ENCODE data around the gene MAML2. TPM values are rescaled to one million over a fixed set of nuclear protein-coding genes. Genes with fewer than 3 reads are reported as not detected.

Gene MAML2
- total and polyA plus RNA-seq, 2 of the 13 experiments (the other 11 are each of a cell fraction or from before 2014, with no cell fraction given): 2.3 to 25.9 TPM

DNA sequence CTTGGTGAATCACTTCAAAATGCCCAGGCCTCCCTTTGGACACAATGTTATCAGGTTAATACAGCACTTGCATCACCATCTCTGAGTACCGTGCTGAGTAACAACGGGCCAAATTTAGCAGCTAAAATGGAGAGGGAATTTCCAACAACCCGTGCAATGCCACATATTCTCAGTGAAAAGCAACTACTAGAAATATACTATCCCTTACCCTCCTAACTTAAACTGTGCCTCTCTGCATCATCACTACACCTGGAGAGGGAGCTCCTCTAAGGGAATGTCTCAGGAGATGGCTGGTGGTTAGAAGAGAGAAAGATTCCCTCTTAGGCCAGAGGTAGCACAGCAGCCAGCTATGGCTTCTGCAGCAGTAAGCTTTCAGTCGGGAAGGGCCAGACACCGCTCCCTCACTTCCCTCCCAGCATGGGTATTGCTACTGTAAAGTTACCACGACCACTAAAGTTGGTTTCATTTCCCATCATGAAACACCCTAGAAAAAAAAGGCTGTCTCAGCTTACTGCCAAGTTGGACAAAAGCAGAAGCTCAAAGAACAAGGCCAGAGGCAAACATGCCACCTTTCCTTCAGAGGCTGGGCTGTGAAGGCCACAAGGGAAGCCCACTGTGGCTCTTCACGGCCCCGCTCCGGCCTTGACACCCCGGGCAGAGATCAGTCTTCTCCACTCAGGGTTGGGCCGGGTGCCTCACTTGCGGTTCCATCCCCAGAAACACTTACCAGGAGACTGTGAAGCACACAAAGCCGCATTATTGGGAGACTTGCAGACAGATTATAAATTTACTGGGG is 3.9 kb downstream of the MAML2 start (continued):
- no peak for TF ChIP-seq E2F5 (CRISPR knock-in tag; conservative IDR thresholded peaks at IDR 0.05)
- TF ChIP-seq HMGXB3 (CRISPR knock-in tag; IDR thresholded peaks at IDR 0.05; ENCODE audit: borderline replicate concordance): no peak
- no peak for TF ChIP-seq GZF1 (CRISPR knock-in tag; IDR thresholded peaks at IDR 0.05)
- TF ChIP-seq ZNF333 (CRISPR knock-in tag; IDR thresholded peaks at IDR 0.05; ENCODE audit: borderline replicate concordance): no peak
- TF ChIP-seq ZNF343 (CRISPR knock-in tag; IDR thresholded peaks at IDR 0.05): no peak
- no peak for TF ChIP-seq NFE2 (CRISPR knock-in tag; IDR thresholded peaks at IDR 0.05)
- TF ChIP-seq SMYD3 (CRISPR knock-in tag; IDR thresholded peaks at IDR 0.05): no peak
- no peak for TF ChIP-seq CREB3 (CRISPR knock-in tag; IDR thresholded peaks at IDR 0.05)
- no peak for TF ChIP-seq SSRP1 (CRISPR knock-in tag; IDR thresholded peaks at IDR 0.05)
- TF ChIP-seq POGK (CRISPR knock-in tag; conservative IDR thresholded peaks at IDR 0.05): no peak
- no peak for TF ChIP-seq ZNF282 (IDR thresholded peaks at IDR 0.05; ENCODE audit: partially characterized antibody)
- peak; percentile 39; the same call in 1 of the 2 replicates for TF ChIP-seq HOXA3 (CRISPR knock-in tag; IDR thresholded peaks at IDR 0.05)
- no peak for TF ChIP-seq CHD4 (IDR thresholded peaks at IDR 0.05; ENCODE audit: borderline replicate concordance, low read length)
- TF ChIP-seq ZNF891 (CRISPR knock-in tag; IDR thresholded peaks at IDR 0.05): no peak
- TF ChIP-seq ZNF24 (IDR thresholded peaks at IDR 0.05): no peak
- no peak for TF ChIP-seq MAX (IDR thresholded peaks at IDR 0.05)
- 0 out of 2 replicates have a peak, but pooled peaks have one; percentile 33 for TF ChIP-seq KLF6 (CRISPR knock-in tag; IDR thresholded peaks at IDR 0.05)
- no peak for TF ChIP-seq DR1 (CRISPR knock-in tag; IDR thresholded peaks at IDR 0.05)
- no peak for TF ChIP-seq NFE2L1 (CRISPR knock-in tag; IDR thresholded peaks at IDR 0.05; ENCODE audit: borderline replicate concordance)
- TF ChIP-seq TEF (CRISPR knock-in tag; IDR thresholded peaks at IDR 0.05): no peak
- no peak for TF ChIP-seq SP1 (IDR thresholded peaks at IDR 0.05)
- no peak for TF ChIP-seq SP1 (CRISPR knock-in tag; IDR thresholded peaks at IDR 0.05)
